ENCODE measurements around the gene SINHCAF. TPM values are rescaled to one million over a fixed set of nuclear protein-coding genes. Genes with fewer than 3 reads are reported as not detected.
"Not testable (repeated sequence)": the region's sequence is repeated elsewhere in the genome, so short reads cannot be mapped to it uniquely, and the experiment has no call there.

The SINHCAF gene
- total RNA-seq, 1 donor from 2014 or later: 157 TPM

GRCh38 chr12:31248337-31248736 lies 77.6 kb downstream of the SINHCAF start:
- TF ChIP-seq CTCF (IDR thresholded peaks at IDR 0.05): no peak
- H3K9me3 Mint-ChIP-seq: no peaks in the 10 kb centered on the region
- no peaks in the 10 kb centered on the region for H3K4me1 Mint-ChIP-seq
- H3K27ac Mint-ChIP-seq: no peak overlapping the region
- no peak for DNase-seq
- no peaks in the 10 kb centered on the region for H3K36me3 Mint-ChIP-seq (ENCODE audit: low read depth)
- ATAC-seq (ENCODE audit: low read depth): no peak
- ChIA-PET POLR2A (no interaction called here), CTCF (no interaction called here)
- peaks cover 2% of the 10 kb centered on the region for H3K27me3 Mint-ChIP-seq
- H3K4me3 Mint-ChIP-seq: no peak overlapping the region
- intact Hi-C loops (cut with micrococcal nuclease): no loop called here

- Mint-ChIP-seq H3K9me3 (no peaks in the 10 kb centered on the region), H3K36me3 (ENCODE audit: low read depth) (no peaks in the 10 kb centered on the region), H3K4me3 (no peak overlapping the region), H3K27ac (no peak overlapping the region), H3K27me3 (peaks cover 2% of the 10 kb centered on the region), H3K4me1 (no peaks in the 10 kb centered on the region)
- no peak for TF ChIP-seq CTCF (IDR thresholded peaks at IDR 0.05)
- POLR2A ChIA-PET: no interaction called here
- ATAC-seq (ENCODE audit: low read depth): no peak
- intact Hi-C loops (cut with micrococcal nuclease): no loop called here
- DNase-seq: no peak
- CTCF ChIA-PET: no interaction called here
Observed at GRCh38 chr12:31246470-31246850, 79.5 kb downstream of the SINHCAF start.

- ATAC-seq (ENCODE audit: low read depth) (no peak), DNase-seq (no peak)
- POLR2A ChIA-PET: no interaction called here
- TF ChIP-seq CTCF (IDR thresholded peaks at IDR 0.05): no peak
- no peaks in the 10 kb centered on the region for H3K4me1 Mint-ChIP-seq
- H3K36me3 Mint-ChIP-seq (ENCODE audit: low read depth): no peaks in the 10 kb centered on the region
- H3K4me3 Mint-ChIP-seq: no peak overlapping the region
- H3K9me3 Mint-ChIP-seq: no peaks in the 10 kb centered on the region
- CTCF ChIA-PET: no interaction called here
- H3K27me3 Mint-ChIP-seq: peaks cover 3% of the 10 kb centered on the region
- H3K27ac Mint-ChIP-seq: no peak overlapping the region
- intact Hi-C loops (cut with micrococcal nuclease): no loop called here
Observed at GRCh38 chr12:31245822-31246469, 80.0 kb downstream of the SINHCAF start.

GRCh38 chr12:31242418-31242817 lies 83.5 kb downstream of the SINHCAF start:
- CTCF ChIA-PET: interaction anchor here (1.7 to 2.4 kb wide), 2 partner anchors 391 to 395 kb away, joined by 4 to 8 read pairs; no protein-coding TSS in a partner anchor

GRCh38 chr12:31238764-31239387 lies 87.1 kb downstream of the SINHCAF start:
- Mint-ChIP-seq H3K4me3 (no peak overlapping the region), H3K9me3 (no peaks in the 10 kb centered on the region), H3K27me3 (peaks cover 23% of the 10 kb centered on the region), H3K36me3 (ENCODE audit: low read depth) (no peaks in the 10 kb centered on the region), H3K4me1 (peaks cover 10% of the 10 kb centered on the region), H3K27ac (no peak overlapping the region)
- TF ChIP-seq CTCF (IDR thresholded peaks at IDR 0.05): no peak
- intact Hi-C loops (cut with micrococcal nuclease): loop anchor here (1.0 to 2.0 kb wide), 5 partner anchors 33 to 392 kb away; no protein-coding TSS in a partner anchor
- ChIA-PET CTCF (interaction anchor here (1.0 to 5.1 kb wide), 7 partner anchors 9 to 391 kb away, joined by 3 to 39 read pairs (median 5); no protein-coding TSS in a partner anchor), POLR2A (no interaction called here)
- peak; percentile 93 for ATAC-seq (ENCODE audit: low read depth)
- peak; percentile 37 for DNase-seq

More at GRCh38 chr12:31242418-31242817, 83.5 kb downstream of the SINHCAF start:
- H3K4me3 Mint-ChIP-seq; H3K9me3 Mint-ChIP-seq; H3K27ac Mint-ChIP-seq; ATAC-seq (ENCODE audit: low read depth); DNase-seq; POLR2A ChIA-PET; H3K36me3 Mint-ChIP-seq (ENCODE audit: low read depth); H3K4me1 Mint-ChIP-seq; intact Hi-C loops (cut with micrococcal nuclease): not testable (repeated sequence)
- peaks cover 11% of the 10 kb centered on the region for H3K27me3 Mint-ChIP-seq

GRCh38 chr12:31238333-31238732 lies 87.6 kb downstream of the SINHCAF start:
- POLR2A ChIA-PET; H3K36me3 Mint-ChIP-seq (ENCODE audit: low read depth); H3K27ac Mint-ChIP-seq; H3K9me3 Mint-ChIP-seq; ATAC-seq (ENCODE audit: low read depth); DNase-seq; H3K4me1 Mint-ChIP-seq; H3K4me3 Mint-ChIP-seq: not testable (repeated sequence)
- intact Hi-C loops (cut with micrococcal nuclease): loop anchor here (1.0 to 2.0 kb wide), 5 partner anchors 34 to 391 kb away; no protein-coding TSS in a partner anchor
- CTCF ChIA-PET: interaction anchor here (1.7 to 5.1 kb wide), 4 partner anchors 13 to 390 kb away, joined by 3 to 39 read pairs (median 17); no protein-coding TSS in a partner anchor
- peaks cover 23% of the 10 kb centered on the region for H3K27me3 Mint-ChIP-seq

All from activated B cell treated with CpG ODN at 0.5 μM for 24 hours (primary cell).